Suprapubic skin (tissue), 4 donors: ENCODE data around the gene PKLR.

ENCODE experiments used
- CTCF ChIP-seq, 2 donors: fragments of 200-600 bp in 1 of 2; fragments of 450-650 bp in 1 of 2; sonication (generic) in 1 of 2; IDR thresholded peaks; one replicate each; pipeline ENCODE4 v1.5.1; 2016 to 2019; ENCODE audit warnings: antibody characterized with exemption in 2 of 2, mild to moderate bottlenecking in 1 of 2, moderate library complexity in 1 of 2
- EP300 ChIP-seq: sonication (generic); formaldehyde crosslinking; IDR thresholded peaks from one replicate; pipeline ENCODE4 v1.6.1; 2017; ENCODE audit warnings: antibody characterized with exemption
- POLR2A ChIP-seq, 2 donors: fragments of 450-650 bp; IDR thresholded peaks; one replicate each; pipeline ENCODE4 v1.6.1; 2017; ENCODE audit warnings: antibody characterized with exemption in 2 of 2, mild to moderate bottlenecking in 2 of 2, moderate library complexity in 2 of 2
- POLR2AphosphoS5 ChIP-seq, 3 donors: sonication (generic); formaldehyde crosslinking; IDR thresholded peaks; one replicate each; pipeline ENCODE4 v1.6.1; 2017; ENCODE audit warnings: antibody characterized with exemption in 3 of 3

GRCh38 chr1:155241841-155242264, 59.4 kb downstream of the PKLR start:
- TF ChIP-seq POLR2A (IDR thresholded peaks at IDR 0.05) (no peak), CTCF (IDR thresholded peaks at IDR 0.05) (no peak), EP300 (no peak), POLR2AphosphoS5 (IDR thresholded peaks at IDR 0.05) (no peak)
